SK-N-SH treated with all-trans-retinoic acid at 6 μM for 48 hours (cell line): ENCODE measurements around the gene ARHGAP21.

ENCODE experiments used
- ARNTL ChIP-seq: fragments of 450-650 bp; formaldehyde crosslinking; IDR thresholded peaks from 2 replicates; pipeline ENCODE4 v1.5.0; 2020; ENCODE audit warnings: low read depth, mild to moderate bottlenecking, moderate library complexity, borderline replicate concordance
- CSDC2 ChIP-seq: fragments of 250-450 bp; sonication (Bioruptor Pico); IDR thresholded peaks from 2 replicates; pipeline ENCODE4 v1.5.0; 2020; ENCODE audit warnings: mild to moderate bottlenecking, moderate library complexity
- ESRRG ChIP-seq: fragments of 250-450 bp; sonication (Bioruptor Pico); IDR thresholded peaks from 2 replicates; pipeline ENCODE4 v1.6.1; 2021; ENCODE audit warnings: mild to moderate bottlenecking
- TOX ChIP-seq: fragments of 250-450 bp; sonication (Bioruptor Pico); IDR thresholded peaks from 2 replicates; pipeline ENCODE4 v1.8.0; 2021; ENCODE audit warnings: mild to moderate bottlenecking, moderate library complexity, borderline replicate concordance
- ZFP30 ChIP-seq: fragments of 450-650 bp; formaldehyde crosslinking; IDR thresholded peaks from 2 replicates; pipeline ENCODE4 v1.5.0; 2022; ENCODE audit warnings: mild to moderate bottlenecking, moderate library complexity
- TF ChIP-seq, protein P1 (sequence below): fragments of 250-450 bp; sonication (Bioruptor Pico); IDR thresholded peaks from 2 replicates; pipeline ENCODE4 v1.8.0; 2020; ENCODE audit warnings: mild to moderate bottlenecking, moderate library complexity, borderline replicate concordance

DNA sequence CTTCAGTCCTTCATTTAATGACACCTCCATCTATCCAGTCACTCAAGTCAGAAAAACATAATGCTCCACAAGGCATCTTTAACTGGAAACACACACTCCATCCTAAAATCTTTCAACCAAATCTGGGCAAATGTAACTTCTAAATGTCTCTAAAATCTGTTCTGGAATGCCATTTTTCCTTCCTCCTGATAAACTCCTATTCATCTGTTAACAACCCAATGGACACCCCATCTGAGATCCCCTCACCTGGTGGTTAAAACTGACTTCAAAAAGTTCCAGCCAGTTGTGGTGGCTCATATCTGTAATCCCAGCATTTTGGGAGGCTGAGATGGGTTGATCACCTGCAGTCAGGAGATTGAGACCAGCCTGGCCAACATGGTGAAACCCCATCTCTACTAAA is 78.7 kb downstream of the ARHGAP21 start:
- TF ChIP-seq CSDC2 (CRISPR knock-in tag): no peak
- TF ChIP-seq, protein P1, sequence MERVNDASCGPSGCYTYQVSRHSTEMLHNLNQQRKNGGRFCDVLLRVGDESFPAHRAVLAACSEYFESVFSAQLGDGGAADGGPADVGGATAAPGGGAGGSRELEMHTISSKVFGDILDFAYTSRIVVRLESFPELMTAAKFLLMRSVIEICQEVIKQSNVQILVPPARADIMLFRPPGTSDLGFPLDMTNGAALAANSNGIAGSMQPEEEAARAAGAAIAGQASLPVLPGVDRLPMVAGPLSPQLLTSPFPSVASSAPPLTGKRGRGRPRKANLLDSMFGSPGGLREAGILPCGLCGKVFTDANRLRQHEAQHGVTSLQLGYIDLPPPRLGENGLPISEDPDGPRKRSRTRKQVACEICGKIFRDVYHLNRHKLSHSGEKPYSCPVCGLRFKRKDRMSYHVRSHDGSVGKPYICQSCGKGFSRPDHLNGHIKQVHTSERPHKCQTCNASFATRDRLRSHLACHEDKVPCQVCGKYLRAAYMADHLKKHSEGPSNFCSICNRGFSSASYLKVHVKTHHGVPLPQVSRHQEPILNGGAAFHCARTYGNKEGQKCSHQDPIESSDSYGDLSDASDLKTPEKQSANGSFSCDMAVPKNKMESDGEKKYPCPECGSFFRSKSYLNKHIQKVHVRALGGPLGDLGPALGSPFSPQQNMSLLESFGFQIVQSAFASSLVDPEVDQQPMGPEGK: no peak
- TF ChIP-seq TOX (CRISPR knock-in tag): no peak
- TF ChIP-seq ARNTL: no peak
- TF ChIP-seq ESRRG (CRISPR knock-in tag): no peak
- no peak for TF ChIP-seq ZFP30 (CRISPR knock-in tag)
